Stimulated activated CD8-positive, alpha-beta memory T cell treated with anti-CD3 and anti-CD28 coated beads, Interleukin-7, amount 100 ng/mL, for 1 hour (primary cell): ENCODE measurements around the gene CALHM2.

Experiments used
- DNase-seq, 2 donors: peaks; one replicate each; pipeline ENCODE4 v3.0.0-alpha.2; 2020; ENCODE audit warnings: low read depth in 2 of 2

The CALHM2 gene

DNA sequence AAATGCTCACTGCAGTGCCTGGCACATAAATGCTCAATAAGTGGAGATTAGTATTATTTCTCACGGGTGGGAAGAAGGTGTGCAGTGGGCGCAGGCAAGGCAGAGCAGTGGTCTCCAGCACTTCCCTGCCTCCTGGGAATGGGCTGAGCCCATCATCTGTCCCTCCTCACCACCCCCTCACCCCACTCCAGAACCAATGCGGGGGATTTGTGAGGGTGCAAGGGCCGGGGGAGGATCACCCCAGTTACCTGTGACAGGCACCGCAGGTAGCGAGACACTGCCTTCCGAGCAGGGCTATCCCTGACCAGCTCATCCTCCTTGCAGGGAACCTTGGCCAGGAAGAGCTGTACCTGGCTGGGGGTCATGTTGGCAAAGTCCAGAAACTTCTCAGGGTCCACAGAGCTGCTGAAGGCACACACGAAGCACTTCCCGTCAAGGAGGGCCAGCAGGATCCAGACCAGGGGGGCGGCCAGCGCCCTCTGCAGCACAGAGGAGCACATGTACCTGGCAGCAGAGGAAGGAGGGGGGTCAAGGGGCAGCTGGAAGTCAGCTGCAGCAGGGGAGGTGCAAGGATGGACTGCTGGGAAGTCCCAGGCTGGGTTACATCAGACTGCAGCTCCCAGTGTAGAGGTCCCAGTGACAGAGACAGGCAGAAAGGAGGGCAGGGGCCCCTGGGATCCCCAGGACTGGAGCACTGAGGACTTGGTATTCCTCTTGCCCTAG lies 24.0 kb upstream of the CALHM2 start:
- DNase-seq: no peak

- DNase-seq: no peak
Measured at GRCh38 chr10:103475437-103475836, 23.3 kb upstream of the CALHM2 start.

DNA sequence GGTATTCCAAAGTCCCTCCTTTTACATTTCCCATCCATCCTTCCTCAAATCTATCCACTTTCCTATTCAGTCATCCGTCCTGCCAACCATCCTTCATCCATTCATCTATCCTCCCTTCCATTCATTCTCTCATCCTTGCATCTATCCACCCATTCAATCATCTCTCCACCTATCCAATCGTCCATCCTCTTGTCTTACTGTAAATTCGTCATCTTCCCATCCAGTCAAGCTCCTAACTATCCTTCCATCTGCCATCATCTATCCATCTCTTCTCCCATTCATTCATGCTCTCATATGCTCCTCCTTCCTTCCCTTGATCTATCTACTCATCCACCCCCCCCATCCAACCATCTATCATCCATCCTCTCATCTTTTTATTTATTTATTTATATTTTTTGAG lies 21.9 kb upstream of the CALHM2 start:
- DNase-seq: no peak

- DNase-seq: no peak
Measured at GRCh38 chr10:103473261-103473671, 21.1 kb upstream of the CALHM2 start.

GRCh38 chr10:103472005-103472404 lies 19.8 kb upstream of the CALHM2 start:
- DNase-seq: no peak

DNA sequence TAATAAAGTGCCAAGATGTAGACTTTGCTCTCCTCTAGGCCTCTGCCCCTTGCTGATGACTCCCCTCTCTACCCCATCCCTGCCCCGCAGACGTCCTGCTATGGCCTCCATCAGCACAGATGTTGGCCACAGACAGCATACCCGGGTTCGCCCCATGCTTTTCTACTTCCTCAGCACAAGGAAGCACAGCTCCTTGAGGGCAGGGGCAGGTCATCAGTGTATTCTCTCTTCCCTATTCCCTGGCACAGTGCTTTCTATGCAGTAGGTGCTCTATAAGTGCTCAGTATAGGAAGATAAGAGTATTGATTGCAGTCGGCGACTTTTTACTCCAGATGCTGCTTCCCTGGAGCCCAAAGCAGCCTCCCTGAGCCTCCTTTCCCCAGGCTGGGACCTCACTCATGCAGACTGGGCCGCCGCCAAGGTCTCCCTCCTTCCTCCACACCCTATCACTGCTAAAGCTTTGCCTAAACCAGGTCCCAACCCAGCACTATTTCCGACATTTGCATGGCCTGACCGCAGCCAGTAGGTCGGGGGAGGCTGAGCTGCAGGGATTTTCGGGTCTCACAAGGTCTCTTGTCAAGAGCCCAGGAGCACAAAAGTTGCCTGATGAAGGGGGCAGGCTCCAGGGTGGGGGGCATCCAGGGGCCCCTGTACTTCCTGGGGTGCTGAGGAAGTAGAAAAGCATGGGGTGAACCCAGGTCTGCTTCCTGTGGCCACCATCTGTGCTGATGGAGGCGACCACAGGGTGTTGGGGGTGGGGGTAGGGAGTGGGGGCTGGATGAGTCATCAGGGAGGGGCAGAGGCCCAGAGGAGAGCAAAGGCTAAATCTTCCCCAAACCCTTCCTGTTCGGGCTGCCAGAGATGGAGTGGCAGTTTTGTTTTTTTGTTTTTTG lies 18.8 kb upstream of the CALHM2 start:
- DNase-seq: peak; percentile 45 to 46

GRCh38 chr10:103469201-103469600 lies 17.0 kb upstream of the CALHM2 start:
- DNase-seq: no peak

GRCh38 chr10:103467406-103467805 lies 15.2 kb upstream of the CALHM2 start:
- DNase-seq: no peak

DNA sequence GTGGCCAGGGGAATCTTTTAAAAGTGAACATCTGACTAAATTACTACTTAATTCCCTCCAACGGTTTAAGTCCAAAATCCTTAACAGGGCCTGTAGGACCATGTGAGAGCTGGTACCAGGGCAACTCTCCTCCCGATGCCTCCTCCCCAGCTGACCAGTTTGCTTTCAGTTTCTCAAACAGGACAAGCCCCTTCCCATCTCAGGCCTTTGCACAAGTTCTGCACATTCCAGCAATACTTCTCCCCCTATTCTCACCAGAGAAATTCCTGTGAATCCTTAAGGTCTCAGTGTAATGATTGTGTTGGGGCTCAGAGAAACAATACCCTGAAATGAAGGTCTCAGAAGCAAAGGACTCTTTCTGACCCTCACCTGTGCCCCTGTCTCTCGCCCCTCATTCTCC lies 14.6 kb upstream of the CALHM2 start:
- no peak for DNase-seq

- no peak for DNase-seq
Measured at GRCh38 chr10:103465411-103466179, 13.4 kb upstream of the CALHM2 start.

DNA sequence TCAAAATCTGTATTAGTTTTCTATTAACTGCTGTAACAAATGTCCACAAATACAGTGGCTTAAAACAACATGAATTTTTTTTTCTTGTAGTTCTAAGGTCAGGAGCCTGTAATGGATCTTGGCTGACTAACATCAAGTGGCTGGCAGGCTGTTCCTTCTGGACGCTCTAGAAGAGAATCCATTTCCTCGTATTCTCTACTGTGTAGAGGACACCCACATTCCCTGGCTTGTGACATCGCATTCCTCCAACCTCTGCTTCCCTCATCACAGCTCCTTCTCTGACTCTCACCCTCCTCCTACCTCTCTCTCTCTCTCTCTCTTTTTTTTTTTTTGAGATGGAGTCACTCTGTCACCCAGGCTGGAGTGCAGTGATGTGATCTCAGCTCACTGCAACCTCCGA lies 11.3 kb upstream of the CALHM2 start:
- DNase-seq: no peak

GRCh38 chr10:103459615-103460014 lies 7.4 kb upstream of the CALHM2 start:
- DNase-seq: no peak

DNA sequence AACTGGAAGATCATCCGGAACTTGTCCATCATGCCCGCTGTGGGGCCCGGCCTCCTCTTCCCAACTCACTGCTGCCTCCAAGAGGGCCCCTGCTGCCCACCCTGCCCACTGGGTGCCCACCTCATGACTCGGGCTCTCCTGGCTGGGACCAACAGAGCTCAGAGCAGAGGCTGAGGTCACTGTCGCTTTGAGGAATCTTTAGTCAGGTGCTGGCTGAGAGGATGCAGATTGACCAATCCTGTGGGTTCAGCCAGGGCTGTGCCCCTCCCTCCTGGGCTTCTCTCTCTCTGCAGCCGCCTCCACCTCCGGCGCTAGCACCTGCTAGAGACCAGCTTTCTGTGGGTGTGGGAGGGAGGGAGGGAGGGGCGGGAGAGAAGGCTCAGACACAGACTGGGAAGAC lies 6.5 kb upstream of the CALHM2 start, which contains the start of gene CALHM1:
TSS of gene CALHM1 (minus strand) at position 181 of the 400 bp plus-strand sequence. CDS start at position 32, 149 bp downstream.
- DNase-seq: no peak

- no peak for DNase-seq
Measured at GRCh38 chr10:103457896-103458583, 5.9 kb upstream of the CALHM2 start.

GRCh38 chr10:103457176-103457712 lies 5.1 kb upstream of the CALHM2 start:
- DNase-seq: no peak

DNA sequence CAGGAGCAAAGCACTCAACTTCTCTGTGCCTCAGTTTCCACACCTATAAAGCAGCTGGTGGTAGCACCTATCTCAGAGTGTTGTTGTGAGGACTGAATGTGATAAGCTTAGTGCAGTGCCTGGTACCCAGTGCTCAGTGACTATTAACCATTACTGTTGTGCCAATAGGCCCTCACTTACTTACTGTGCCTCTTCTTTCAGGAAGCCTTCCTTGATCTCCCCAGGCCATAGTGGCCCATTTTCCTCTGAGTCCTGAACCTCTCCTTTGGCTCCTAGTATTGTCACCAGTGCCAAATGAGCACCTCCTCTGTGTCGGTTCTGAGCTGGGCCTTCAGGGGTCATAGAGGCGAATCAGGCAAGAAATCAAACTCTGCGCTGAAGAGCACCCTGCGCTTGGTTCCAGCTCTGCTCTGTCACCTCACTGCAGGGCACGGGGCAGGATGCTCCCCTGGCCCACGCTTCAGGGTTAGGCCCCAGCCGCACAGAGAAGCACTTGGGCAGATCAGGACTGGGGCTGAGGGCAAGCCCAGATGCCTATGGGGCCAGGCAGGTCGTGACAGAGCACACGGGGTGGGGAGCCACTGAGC lies 4.0 kb upstream of the CALHM2 start:
- DNase-seq: no peak

- no peak for DNase-seq
Measured at GRCh38 chr10:103455235-103455634, 3.1 kb upstream of the CALHM2 start.

DNA sequence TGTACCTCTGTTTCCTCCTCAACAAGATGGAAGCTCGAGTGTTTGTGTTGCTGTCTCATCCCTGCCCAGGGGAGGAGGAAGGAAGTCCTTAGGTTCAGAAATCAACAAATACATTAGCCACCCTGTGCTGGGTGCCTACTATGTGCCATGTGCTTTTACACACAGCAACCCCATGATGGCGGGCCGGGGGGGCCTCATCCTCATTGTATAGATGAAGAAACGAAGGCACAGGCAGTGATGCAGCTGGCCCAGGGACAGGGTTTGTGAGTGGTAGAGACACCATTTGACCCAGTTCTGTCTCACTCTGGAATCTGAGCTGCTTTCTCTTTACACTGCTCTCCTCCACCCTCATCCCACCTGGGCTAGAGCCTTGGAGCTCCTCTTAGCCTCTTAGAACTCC lies 1.9 kb upstream of the CALHM2 start:
- DNase-seq: no peak

- no peak for DNase-seq
Measured at GRCh38 chr10:103452506-103453230, 498 bp upstream of the CALHM2 start.
